ENCODE measurements around the gene ARAP1. TPM values are rescaled to one million over a fixed set of nuclear protein-coding genes. Genes with fewer than 3 reads are reported as not detected.
A peak's percentile ranks its signal among the peaks of the same experiment; 100 is the strongest.
"Not testable (repeated sequence)": the region's sequence is repeated elsewhere in the genome, so short reads cannot be mapped to it uniquely, and the experiment has no call there.

Gene ARAP1
- total RNA-seq, 1 donor, result 95.2 TPM

DNA sequence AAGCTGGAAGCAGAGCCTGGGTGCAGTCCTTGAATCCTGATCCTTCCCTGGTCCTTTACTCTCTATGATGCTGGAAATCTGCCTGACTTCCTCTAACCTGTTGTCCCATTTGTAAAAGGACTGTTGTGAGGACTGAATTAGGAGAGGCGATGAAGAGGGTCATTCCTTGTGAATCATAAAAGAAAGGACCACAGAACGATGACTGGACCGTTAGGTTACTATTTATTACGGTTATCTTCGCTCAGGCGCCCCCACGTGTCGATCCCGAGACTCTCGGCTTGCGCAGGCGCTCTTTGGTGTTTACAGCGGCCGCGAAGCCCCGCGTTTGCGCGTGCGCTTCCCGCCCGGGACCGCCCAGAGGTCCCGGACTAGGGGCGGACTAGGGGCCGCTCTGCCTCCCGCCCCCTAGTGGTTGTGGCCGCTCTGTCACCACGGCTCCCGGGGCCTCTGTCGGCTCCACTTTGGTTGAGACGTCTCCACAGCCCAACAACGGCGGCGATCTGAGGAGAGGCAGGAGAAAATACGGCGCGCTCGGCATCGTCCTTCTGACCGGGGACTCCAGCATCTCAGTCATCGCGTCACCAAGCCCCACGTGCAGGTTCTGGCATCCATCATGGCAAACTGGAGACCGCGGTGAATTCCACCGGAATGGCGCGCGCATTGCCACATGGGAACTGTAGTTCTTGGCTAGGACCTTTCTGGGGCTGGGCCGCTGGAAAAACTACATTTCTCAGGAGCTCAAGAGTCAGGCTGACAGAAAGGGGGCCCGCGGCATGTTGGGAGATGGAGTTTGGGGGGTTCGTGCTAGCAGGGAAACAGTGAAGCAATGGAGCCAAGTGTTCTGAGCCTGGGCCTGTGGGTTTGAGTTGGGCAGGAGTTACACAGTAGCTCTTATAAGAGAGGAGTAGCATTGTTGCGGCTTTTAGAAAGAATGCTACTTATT lies 41.5 kb upstream of the ARAP1 start, which contains the start of gene STARD10:
TSS of gene STARD10 (minus strand) at position 623 of the 943 bp plus-strand sequence. CDS start 12,866 bp downstream, outside the sequence.
- Histone ChIP-seq H3K27ac (ENCODE audit: low read depth, low read length) (peak within 1 kb of the TSS; percentile 74), H2AFZ (ENCODE audit: low read length) (peak within 1 kb of the TSS; percentile 97), H3K4me1 (ENCODE audit: insufficient read depth, low read length) (peaks cover 33% of the 10 kb centered on the region), H4K20me1 (ENCODE audit: insufficient read depth, low read length) (no peaks in the 10 kb centered on the region), H3K27me3 (ENCODE audit: insufficient read depth, low read length) (no peaks in the 10 kb centered on the region), H3K4me2 (ENCODE audit: insufficient read depth, low read length) (peak within 1 kb of the TSS; percentile 85), H3K36me3 (ENCODE audit: insufficient read depth, low read length) (no peaks in the 10 kb centered on the region), H3K79me2 (ENCODE audit: insufficient read depth, low read length) (no peaks in the 10 kb centered on the region), H3K4me3 (ENCODE audit: insufficient read depth, low read length) (peak within 1 kb of the TSS; percentile 88), H3K9me3 (ENCODE audit: low read depth, low read length) (no peaks in the 10 kb centered on the region)
- TF ChIP-seq, protein P1, sequence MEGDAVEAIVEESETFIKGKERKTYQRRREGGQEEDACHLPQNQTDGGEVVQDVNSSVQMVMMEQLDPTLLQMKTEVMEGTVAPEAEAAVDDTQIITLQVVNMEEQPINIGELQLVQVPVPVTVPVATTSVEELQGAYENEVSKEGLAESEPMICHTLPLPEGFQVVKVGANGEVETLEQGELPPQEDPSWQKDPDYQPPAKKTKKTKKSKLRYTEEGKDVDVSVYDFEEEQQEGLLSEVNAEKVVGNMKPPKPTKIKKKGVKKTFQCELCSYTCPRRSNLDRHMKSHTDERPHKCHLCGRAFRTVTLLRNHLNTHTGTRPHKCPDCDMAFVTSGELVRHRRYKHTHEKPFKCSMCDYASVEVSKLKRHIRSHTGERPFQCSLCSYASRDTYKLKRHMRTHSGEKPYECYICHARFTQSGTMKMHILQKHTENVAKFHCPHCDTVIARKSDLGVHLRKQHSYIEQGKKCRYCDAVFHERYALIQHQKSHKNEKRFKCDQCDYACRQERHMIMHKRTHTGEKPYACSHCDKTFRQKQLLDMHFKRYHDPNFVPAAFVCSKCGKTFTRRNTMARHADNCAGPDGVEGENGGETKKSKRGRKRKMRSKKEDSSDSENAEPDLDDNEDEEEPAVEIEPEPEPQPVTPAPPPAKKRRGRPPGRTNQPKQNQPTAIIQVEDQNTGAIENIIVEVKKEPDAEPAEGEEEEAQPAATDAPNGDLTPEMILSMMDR (IDR thresholded peaks at IDR 0.05; ENCODE audit: extremely low read depth, low read depth, low read length), result peak; percentile 96
- DNase-seq (ENCODE audit: insufficient read length, low spot score, missing footprints), result peak; percentile 99

DNA sequence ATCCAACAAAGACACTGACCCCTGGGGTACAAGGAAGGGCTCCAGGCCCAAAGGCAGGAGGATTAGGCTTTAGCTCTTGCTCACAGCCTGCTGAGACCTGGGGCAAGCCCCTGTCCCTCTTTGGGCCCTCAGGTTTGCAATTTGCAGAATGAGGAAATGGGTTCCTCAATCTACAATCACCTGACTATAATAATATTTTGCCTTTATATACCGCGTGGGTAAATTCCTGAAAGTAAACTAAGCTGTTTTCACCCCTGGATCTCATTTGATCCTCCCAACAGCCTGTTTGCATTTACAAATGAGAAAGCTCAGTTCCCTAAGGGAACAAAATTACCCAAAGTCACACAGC lies 40.8 kb upstream of the ARAP1 start:
- no peaks in the 10 kb centered on the region for H3K79me2 ChIP-seq (ENCODE audit: insufficient read depth, low read length)
- H3K27me3 ChIP-seq (ENCODE audit: insufficient read depth, low read length), result no peaks in the 10 kb centered on the region
- H3K27ac ChIP-seq (ENCODE audit: low read depth, low read length), result peak overlapping the region; percentile 74
- TF ChIP-seq, protein P1 (IDR thresholded peaks at IDR 0.05; ENCODE audit: extremely low read depth, low read depth, low read length), result no peak
- no peaks in the 10 kb centered on the region for H4K20me1 ChIP-seq (ENCODE audit: insufficient read depth, low read length)
- H3K36me3 ChIP-seq (ENCODE audit: insufficient read depth, low read length), result no peaks in the 10 kb centered on the region
- H3K4me2 ChIP-seq (ENCODE audit: insufficient read depth, low read length), result peak overlapping the region; percentile 85
- H3K9me3 ChIP-seq (ENCODE audit: low read depth, low read length), result no peaks in the 10 kb centered on the region
- peak overlapping the region; percentile 45 for H3K4me3 ChIP-seq (ENCODE audit: insufficient read depth, low read length)
- peaks cover 33% of the 10 kb centered on the region for H3K4me1 ChIP-seq (ENCODE audit: insufficient read depth, low read length)
- peak overlapping the region; percentile 85 for H2AFZ ChIP-seq (ENCODE audit: low read length)
- DNase-seq (ENCODE audit: insufficient read length, low spot score, missing footprints), result peak; percentile 59

DNA sequence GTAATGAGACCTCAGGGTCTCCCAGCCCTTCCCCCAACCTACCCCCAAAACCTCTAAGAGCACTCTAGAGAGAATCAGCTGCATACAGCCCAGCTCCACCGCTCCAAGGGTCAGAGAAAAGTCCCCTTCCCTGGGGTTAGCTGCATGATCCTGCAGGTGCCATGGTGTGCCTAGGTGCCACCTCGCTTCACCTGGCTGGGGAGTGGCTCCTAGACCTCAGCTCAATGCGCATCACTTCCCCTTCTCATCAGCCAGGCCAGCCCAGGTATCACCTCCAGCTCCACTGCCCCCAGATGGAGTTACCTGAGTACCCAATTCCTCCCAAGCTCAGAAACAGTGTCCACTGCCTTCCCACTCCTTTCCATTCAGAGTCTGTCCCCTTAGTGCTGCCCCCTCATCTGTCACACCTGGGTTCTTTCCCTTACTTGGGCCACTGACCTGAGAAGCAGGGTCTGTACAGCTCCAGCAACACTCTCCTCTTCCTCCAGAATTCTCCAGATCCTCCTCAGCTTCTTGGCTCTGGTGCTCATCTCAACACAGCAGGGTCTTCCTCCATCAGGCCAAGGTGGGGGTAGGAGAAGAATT lies 40.3 kb upstream of the ARAP1 start:
- H2AFZ ChIP-seq (ENCODE audit: low read length), result peak overlapping the region; percentile 85
- no peaks in the 10 kb centered on the region for H3K9me3 ChIP-seq (ENCODE audit: low read depth, low read length)
- no peaks in the 10 kb centered on the region for H4K20me1 ChIP-seq (ENCODE audit: insufficient read depth, low read length)
- H3K4me3 ChIP-seq (ENCODE audit: insufficient read depth, low read length), result no peak overlapping the region
- no peak for DNase-seq (ENCODE audit: insufficient read length, low spot score, missing footprints)
- H3K27me3 ChIP-seq (ENCODE audit: insufficient read depth, low read length), result no peaks in the 10 kb centered on the region
- H3K36me3 ChIP-seq (ENCODE audit: insufficient read depth, low read length), result no peaks in the 10 kb centered on the region
- no peaks in the 10 kb centered on the region for H3K79me2 ChIP-seq (ENCODE audit: insufficient read depth, low read length)
- peaks cover 33% of the 10 kb centered on the region for H3K4me1 ChIP-seq (ENCODE audit: insufficient read depth, low read length)
- H3K27ac ChIP-seq (ENCODE audit: low read depth, low read length), result peak overlapping the region; percentile 74
- TF ChIP-seq, protein P1 (IDR thresholded peaks at IDR 0.05; ENCODE audit: extremely low read depth, low read depth, low read length), result no peak
- H3K4me2 ChIP-seq (ENCODE audit: insufficient read depth, low read length), result no peak overlapping the region

DNA sequence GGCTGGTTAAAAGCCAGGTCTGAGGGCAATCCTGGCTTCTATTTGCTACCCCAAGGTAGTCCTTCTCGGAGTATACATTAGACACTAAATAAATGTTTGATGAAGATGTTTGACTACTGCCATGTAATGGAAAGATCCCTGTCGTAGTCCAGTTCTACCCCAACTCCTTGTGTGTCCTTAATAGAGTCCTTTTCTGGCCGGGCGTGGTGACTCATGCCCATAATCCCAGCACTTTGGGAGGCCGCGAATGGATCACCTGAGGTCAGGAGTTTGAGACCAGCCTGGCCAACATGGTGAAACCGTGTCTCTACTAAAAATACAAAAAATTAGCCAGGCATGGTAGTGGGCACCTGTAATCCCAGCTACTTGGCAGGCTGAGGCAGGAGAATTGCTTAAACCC lies 39.0 kb upstream of the ARAP1 start:
- H3K4me3 ChIP-seq (ENCODE audit: insufficient read depth, low read length); H2AFZ ChIP-seq (ENCODE audit: low read length): not testable (repeated sequence)

More for the DNA sequence above, 39.0 kb upstream of the ARAP1 start:
- H4K20me1 ChIP-seq (ENCODE audit: insufficient read depth, low read length); H3K79me2 ChIP-seq (ENCODE audit: insufficient read depth, low read length); H3K9me3 ChIP-seq (ENCODE audit: low read depth, low read length); H3K27me3 ChIP-seq (ENCODE audit: insufficient read depth, low read length); H3K27ac ChIP-seq (ENCODE audit: low read depth, low read length); H3K36me3 ChIP-seq (ENCODE audit: insufficient read depth, low read length); DNase-seq (ENCODE audit: insufficient read length, low spot score, missing footprints); H3K4me2 ChIP-seq (ENCODE audit: insufficient read depth, low read length): not testable (repeated sequence)
- H3K4me1 ChIP-seq (ENCODE audit: insufficient read depth, low read length), result peaks cover 33% of the 10 kb centered on the region

Measured in osteoblast (primary cell).